ENCODE results near the gene PLA2G4D.

DNA sequence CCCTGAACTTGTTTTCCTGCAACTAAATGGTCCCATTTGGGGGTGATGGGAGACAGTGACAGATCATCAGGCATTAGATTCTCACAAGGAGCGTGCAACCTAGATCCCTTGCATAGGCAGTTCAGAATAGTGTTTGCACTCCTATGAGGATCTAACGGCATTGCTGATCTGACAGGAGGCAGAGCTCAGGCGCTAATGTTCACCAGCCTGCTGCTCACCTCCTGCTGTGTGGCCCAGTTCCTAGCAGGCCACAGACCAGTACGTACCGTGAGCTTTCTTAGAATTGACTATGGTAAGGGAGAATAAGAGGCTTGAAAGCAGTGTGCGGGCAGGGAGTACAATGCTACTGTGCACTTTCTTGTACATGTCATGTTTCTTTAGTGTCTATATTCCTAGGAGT is 56.0 kb downstream of the PLA2G4D start:
- no peak for TF ChIP-seq CTCF (IDR thresholded peaks at IDR 0.05; ENCODE audit: borderline replicate concordance, extremely low read depth, low read length, poor library complexity, severe bottlenecking)
- TF ChIP-seq EZH2 (IDR thresholded peaks at IDR 0.05; ENCODE audit: borderline replicate concordance, low read depth, low read length, severe bottlenecking) = no peak

Measured in DND-41 (cell line).